ENCODE measurements around the gene AQP12B.

DNA sequence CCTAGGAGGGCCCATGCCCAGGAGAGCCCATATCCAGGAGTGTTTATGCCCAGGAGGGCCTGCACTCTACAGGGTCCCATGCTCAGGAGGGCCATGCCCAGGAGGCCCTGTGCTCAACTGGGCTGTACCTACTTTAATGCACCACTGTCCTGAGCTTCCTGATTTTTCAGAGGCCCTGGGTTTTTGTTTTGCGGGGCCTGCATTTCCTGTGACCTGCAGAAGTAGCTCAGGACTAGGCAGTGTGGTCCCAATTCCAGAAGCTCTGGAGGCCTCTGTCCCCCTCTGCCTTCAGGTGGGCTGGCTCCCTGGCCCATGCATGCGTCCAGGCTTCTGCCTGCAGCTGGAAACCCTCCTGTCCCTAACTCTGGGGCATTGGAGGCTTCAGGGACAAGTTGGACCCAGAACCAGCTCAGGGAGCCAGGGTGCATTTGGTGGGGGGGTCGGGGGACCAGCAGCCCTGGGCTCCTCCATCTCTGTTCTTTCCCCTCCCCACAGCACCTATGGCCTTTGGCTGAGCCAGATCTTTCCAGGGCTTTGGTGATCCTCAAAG is 46.6 kb downstream of the AQP12B start:
- TF ChIP-seq CTCF (IDR thresholded peaks at IDR 0.05) (no peak), POLR2A (IDR thresholded peaks at IDR 0.05) (no peak)
